ENCODE results near the gene ENKUR. TPM values are rescaled to one million over a fixed set of nuclear protein-coding genes. Genes with fewer than 3 reads are reported as not detected.
"Not testable (repeated sequence)": the region's sequence is repeated elsewhere in the genome, so short reads cannot be mapped to it uniquely, and the experiment has no call there.

ENKUR gene
- total RNA-seq, 1 experiment from 2014 or later = not detected

GRCh38 chr10:25023278-25023677, 7.3 kb upstream of the ENKUR start:
- no peak for DNase-seq (ENCODE audit: low spot score)

GRCh38 chr10:25018703-25019102, 2.7 kb upstream of the ENKUR start:
- no peak for DNase-seq (ENCODE audit: low spot score)

- no peak for DNase-seq (ENCODE audit: low spot score)
These were observed 1.7 kb upstream of the ENKUR start for GRCh38 chr10:25017661-25018060.

- no peak for DNase-seq (ENCODE audit: low spot score)
These were observed 1.2 kb upstream of the ENKUR start for GRCh38 chr10:25017154-25017590.

- DNase-seq (ENCODE audit: low spot score) = peak; percentile 97
These were observed 607 bp upstream of the ENKUR start, which contains the start of gene THNSL1 for GRCh38 chr10:25016376-25017153. Gene THNSL1 (plus strand): TSS chr10:25016612. CDS start chr10:25023224, 6,612 bp downstream.

GRCh38 chr10:25014579-25014978, 1.4 kb downstream of the ENKUR start:
- DNase-seq (ENCODE audit: low spot score) = no peak

- not testable (repeated sequence) for DNase-seq (ENCODE audit: low spot score)
These were observed 4.4 kb downstream of the ENKUR start for GRCh38 chr10:25011591-25011990.

GRCh38 chr10:24998044-24998443, 17.9 kb downstream of the ENKUR start:
- no peak for DNase-seq (ENCODE audit: low spot score)

- no peak for DNase-seq (ENCODE audit: low spot score)
These were observed 20.9 kb downstream of the ENKUR start for GRCh38 chr10:24995072-24995471.

GRCh38 chr10:24993237-24993958, 22.6 kb downstream of the ENKUR start:
- DNase-seq (ENCODE audit: low spot score) = no peak

GRCh38 chr10:24992512-24993133, 23.3 kb downstream of the ENKUR start:
- DNase-seq (ENCODE audit: low spot score) = no peak

- DNase-seq (ENCODE audit: low spot score) = no peak
These were observed 24.7 kb downstream of the ENKUR start for GRCh38 chr10:24991298-24991697.

GRCh38 chr10:24989867-24990266, 26.1 kb downstream of the ENKUR start:
- DNase-seq (ENCODE audit: low spot score) = no peak

- DNase-seq (ENCODE audit: low spot score) = no peak
These were observed 26.9 kb downstream of the ENKUR start for GRCh38 chr10:24988831-24989640.

- no peak for DNase-seq (ENCODE audit: low spot score)
These were observed 31.1 kb downstream of the ENKUR start for GRCh38 chr10:24984906-24985305.

- no peak for DNase-seq (ENCODE audit: low spot score)
These were observed 32.0 kb downstream of the ENKUR start for GRCh38 chr10:24983946-24984345.

GRCh38 chr10:24983130-24983529, 32.8 kb downstream of the ENKUR start:
- no peak for DNase-seq (ENCODE audit: low spot score)

- no peak for DNase-seq (ENCODE audit: low spot score)
These were observed 33.4 kb downstream of the ENKUR start for GRCh38 chr10:24982319-24983112.

GRCh38 chr10:24981161-24981710, 34.7 kb downstream of the ENKUR start:
- DNase-seq (ENCODE audit: low spot score) = peak; percentile 41

GRCh38 chr10:24979685-24980084, 36.3 kb downstream of the ENKUR start:
- DNase-seq (ENCODE audit: low spot score) = no peak

GRCh38 chr10:24974976-24975375, 41.0 kb downstream of the ENKUR start:
- DNase-seq (ENCODE audit: low spot score) = no peak
